Subcutaneous adipose tissue (tissue), 4 donors: ENCODE results near the gene HAND2. TPM values are rescaled to one million over a fixed set of nuclear protein-coding genes. Genes with fewer than 3 reads are reported as not detected.

Source experiments
- CTCF ChIP-seq: fragments of 450-650 bp; IDR thresholded peaks from one replicate; pipeline ENCODE4 v1.5.1; 2016; ENCODE audit warnings: low read depth, mild to moderate bottlenecking, control low read depth, antibody characterized with exemption, moderate library complexity
- total RNA-seq, 4 donors: library from RNA; depleted of rRNA; stranded (reverse); fragments of >200 nt; gene quantifications; one replicate each; pipeline ENCODE4 v1.1.0, GENCODE V29; 2016

HAND2 gene
- total RNA-seq, 4 donors from 2014 or later = 1.5 to 12.1 (median 6.2) TPM

DNA sequence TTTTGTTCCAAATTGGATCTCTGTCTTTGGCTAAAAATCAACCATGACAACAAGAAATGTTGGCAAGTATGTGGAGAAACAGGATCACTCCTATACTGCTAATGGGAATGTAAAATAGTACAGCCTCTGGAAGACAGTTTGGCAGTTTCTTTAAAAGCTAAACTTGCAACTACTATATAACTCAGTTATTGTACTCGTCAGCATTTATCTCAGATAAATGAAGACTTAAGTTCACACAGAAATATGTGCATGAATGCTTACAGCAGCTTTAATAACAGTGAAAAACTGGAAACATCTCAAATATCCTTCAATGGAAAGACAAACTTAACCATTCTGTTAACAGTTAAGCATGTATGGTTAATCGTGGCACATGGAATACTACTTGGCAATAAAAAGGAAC is 15.4 kb upstream of the HAND2 start:
- no peak for TF ChIP-seq CTCF

DNA sequence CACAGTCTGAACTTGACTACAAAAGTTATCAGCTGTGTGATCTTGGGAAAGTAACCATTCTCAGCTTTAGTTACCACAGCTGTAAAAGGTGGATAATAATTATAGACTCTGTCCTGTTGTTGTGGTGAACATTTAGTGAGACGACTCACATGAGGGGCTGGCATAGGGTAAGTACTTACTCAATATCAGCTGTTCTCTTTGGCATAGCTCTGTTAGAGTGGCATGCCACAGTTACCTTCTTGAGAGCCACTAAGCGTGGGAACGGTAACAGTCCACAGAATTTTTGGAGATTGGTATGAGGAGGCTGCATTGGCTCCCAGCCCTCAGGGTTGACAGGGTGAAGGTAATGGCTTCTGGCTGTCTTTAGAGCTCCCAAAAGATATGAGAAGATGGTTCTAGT is 13.2 kb upstream of the HAND2 start:
- TF ChIP-seq CTCF = no peak

DNA sequence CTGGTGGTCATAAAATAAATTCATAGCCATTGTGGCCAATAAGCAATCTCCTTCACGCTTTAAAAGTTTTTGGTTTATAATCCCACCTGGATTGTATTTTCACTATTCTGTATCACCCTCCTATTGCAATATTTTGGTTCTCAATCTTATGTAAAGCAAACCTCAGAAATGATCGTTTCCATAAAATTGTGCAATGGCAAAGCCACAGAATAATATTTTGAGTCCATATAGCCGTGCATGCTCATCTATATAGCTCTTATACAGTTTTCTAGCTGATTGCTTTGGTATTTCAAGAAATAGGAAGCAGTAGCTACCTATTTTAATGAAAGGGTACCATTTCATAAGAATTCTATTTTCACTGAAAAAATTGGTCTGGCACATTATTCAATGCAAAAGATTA is 10.0 kb upstream of the HAND2 start:
- no peak for TF ChIP-seq CTCF

DNA sequence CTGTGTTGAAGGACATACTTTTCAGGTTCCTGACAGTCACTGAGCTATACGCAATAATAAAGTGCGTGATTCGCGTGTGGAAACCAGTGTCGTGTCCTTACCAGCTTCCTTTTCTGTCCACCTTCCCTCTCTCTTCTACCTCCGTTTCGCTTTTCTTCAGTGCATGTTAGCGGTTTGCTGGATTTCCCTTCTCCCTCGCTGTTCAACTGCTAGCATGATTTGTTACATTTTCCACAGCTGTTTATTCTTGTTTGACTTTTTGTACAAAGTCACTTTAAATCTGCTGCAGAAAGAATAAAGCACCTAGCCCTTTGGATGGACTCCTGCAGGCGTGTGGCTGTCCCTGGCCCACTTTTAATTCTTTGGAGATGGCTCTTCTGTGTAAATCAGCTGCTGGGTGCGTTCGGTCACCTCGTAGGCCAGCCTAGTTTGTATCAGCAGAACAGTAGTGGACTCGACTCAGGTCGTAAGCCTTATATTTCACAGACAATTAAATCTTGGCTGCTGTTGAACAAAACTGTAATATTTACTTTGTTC is 8.9 kb upstream of the HAND2 start:
- TF ChIP-seq CTCF = no peak

- no peak for TF ChIP-seq CTCF
Observed at GRCh38 chr4:173538148-173538908, 8.3 kb upstream of the HAND2 start.

- no peak for TF ChIP-seq CTCF
Observed at GRCh38 chr4:173537613-173538147, 7.7 kb upstream of the HAND2 start.

- no peak for TF ChIP-seq CTCF
Observed at GRCh38 chr4:173536808-173537429, 6.9 kb upstream of the HAND2 start.
